Measurements from ENCODE around the gene MAP3K10. TPM values are rescaled to one million over a fixed set of nuclear protein-coding genes. Genes with fewer than 3 reads are reported as not detected.
"Not testable (repeated sequence)": the region's sequence is repeated elsewhere in the genome, so short reads cannot be mapped to it uniquely, and the experiment has no call there.

MAP3K10 gene
- total RNA-seq (10 to 100 TPM; 35.4 to 35.6 TPM), polyA plus RNA-seq (under 1 TPM; 0.15 to 0.58 (median 0.35) TPM), total RNA-seq (21.8 to 40.6 (median 27.5) reads per million in 6 experiments)

DNA sequence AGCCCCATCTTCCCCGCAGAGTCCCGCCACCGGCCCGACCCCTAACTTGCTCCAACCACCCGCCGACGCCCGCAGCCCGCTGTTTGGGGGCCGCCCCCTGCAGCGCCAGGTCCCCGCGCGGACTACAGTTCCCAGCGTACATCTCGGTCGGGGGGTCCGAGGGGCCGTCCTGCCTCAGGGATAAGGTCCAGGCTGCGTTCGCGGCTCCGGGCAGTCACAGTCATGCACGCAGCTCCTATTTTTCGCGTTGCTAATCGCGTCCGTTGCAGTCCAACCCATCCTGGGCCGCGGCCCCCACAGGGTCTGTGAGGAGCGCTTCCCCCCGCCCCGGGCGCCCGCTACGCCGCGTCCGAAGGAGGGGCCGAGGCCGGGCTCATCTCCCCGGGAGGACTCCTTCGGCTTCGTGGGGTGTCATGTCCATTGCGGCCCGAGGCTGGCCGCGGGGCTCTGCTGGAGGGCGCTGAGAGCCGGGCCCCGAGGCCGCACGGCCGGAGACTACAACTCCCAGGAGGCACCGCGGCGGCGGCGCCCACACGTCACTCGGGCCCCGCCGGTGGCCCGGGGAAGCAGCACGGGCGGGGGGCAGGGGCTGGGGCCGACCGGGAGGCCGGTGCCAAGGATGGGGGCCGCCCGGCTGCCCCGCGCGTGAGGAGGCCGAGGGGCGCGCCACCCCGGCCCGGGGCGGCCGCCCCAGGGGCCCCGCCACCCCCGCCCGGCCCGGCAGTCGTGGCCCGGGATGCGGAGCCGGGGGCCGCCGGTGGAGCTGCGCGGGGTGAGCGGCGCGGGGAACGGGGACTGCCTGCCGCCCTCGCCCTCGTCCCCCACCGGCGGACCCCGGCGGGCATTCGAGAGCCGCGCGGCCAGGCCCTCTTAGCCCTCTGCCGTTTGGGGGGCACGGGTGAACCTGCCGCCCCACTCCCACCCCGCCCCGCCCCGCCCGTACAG is at the start of gene MAP3K10:
Gene MAP3K10, plus strand, starts transcription at position 536 of the 945 bp plus-strand sequence. CDS start 606 bp downstream, outside the sequence.
- no peaks in the 10 kb centered on the region for H3K36me3 Mint-ChIP-seq
- ATAC-seq: peak; percentile 88 to 90
- POLR2A ChIA-PET: interaction anchor here (0.7 to 1.4 kb wide), 5 partner anchors 15 to 213 kb away, joined by 3 read pairs; no protein-coding TSS in a partner anchor

DNA sequence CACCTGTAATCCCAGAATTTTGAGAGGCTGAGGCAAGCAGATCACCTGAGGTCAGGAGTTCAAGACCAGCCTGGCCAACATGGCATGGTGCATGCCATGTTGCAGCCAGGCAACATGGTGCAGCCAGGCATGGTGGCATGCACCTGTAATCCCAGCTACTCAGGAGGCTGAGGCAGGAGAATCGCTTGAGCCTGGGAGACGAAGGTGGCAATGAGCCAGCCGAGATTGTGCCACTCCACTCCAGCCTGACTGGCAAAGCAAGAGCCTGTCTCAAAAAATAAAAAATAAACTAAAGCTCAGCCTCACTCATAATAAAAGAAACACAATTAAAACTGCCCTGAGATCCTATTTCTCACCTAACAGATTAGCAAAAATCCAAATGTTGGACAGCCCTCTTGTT is 49.7 kb upstream of the MAP3K10 start:
- H3K9me3 Mint-ChIP-seq: no peaks in the 10 kb centered on the region
- no peak for ATAC-seq
- peaks cover 0 to 4% (median under 1%) of the 10 kb centered on the region in 5 donors for H3K27me3 Mint-ChIP-seq
- DNase-seq: no peak
- H3K27ac Mint-ChIP-seq: peak overlapping the region in 1 of 10 donors; percentile 12
- H3K4me1 Mint-ChIP-seq: peaks cover 12 to 52% (median 38%) of the 10 kb centered on the region in 4 donors
- H3K4me3 Mint-ChIP-seq: no peak overlapping the region
- no peaks in the 10 kb centered on the region for H3K36me3 Mint-ChIP-seq
- POLR2A ChIA-PET: no interaction called here

More for the DNA sequence above, at the start of gene MAP3K10:
- Mint-ChIP-seq H3K27me3 (no peaks in the 10 kb centered on the region), H3K9me3 (no peaks in the 10 kb centered on the region), H3K4me1 (peaks cover 15 to 38% (median 31%) of the 10 kb centered on the region in 4 donors), H3K27ac (peak within 1 kb of the TSS; percentile 77 to 94 (median 90)), H3K4me3 (peak within 1 kb of the TSS; percentile 81 to 94 (median 88))
- DNase-seq: peak; percentile 51 to 82 (median 70)

DNA sequence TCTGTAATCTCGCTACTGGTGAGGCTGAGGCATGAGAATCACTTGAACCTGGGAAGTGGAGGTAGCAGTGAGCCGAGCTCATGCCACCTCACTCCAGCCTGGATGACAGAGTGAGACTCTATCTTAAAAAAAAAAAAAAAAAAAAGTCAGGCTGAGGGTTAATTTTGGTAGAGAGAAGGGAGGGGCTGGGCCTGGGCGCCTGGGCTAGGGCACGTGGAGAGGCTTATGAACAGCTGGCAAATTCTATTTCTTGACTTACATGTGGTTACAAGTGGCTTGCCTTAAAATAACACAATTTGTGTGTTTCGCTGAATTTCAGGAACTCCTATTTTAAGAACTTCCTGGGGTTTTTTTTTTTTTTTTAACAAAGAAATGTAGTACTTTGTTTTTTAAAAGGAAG is 47.6 kb upstream of the MAP3K10 start:
- Mint-ChIP-seq H3K36me3 (no peaks in the 10 kb centered on the region), H3K4me1 (peaks cover 16 to 68% (median 46%) of the 10 kb centered on the region in 4 donors)
- POLR2A ChIA-PET: interaction anchor here (0.6 to 0.9 kb wide), 11 partner anchors 48 to 1815 kb away, joined by 3 to 4 read pairs (median 3); partner anchors contain the start of gene AKT2

DNA sequence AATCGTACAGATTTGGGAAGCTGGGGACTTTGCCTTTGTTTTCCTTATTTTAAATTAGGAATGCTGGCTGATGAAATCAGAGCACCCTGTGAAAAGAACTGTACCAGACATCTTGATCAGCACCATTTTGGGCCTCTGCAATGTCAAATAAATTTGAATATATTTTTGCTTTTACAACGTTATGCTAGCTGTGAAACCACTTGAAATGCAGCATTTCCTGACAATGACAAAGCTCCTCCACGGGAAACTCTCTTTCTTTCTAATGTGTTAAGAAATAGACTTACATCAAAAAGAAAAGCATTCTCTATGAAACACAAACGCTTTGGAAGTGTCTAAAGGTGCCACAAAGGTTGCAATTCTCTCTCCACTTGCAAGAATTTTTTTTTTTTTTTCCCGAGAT is 47.1 kb upstream of the MAP3K10 start:
- ATAC-seq (peak; percentile 84 to 89), DNase-seq (peak in 5 of 10 donors; percentile 33 to 81 (median 68))
- peak overlapping the region; percentile 65 to 87 (median 82) for H3K4me3 Mint-ChIP-seq
- no peaks in the 10 kb centered on the region for H3K36me3 Mint-ChIP-seq
- peak overlapping the region in 9 of 10 donors; percentile 89 to 96 (median 92) for H3K27ac Mint-ChIP-seq
- peaks cover 16 to 68% (median 46%) of the 10 kb centered on the region in 4 donors for H3K4me1 Mint-ChIP-seq
- POLR2A ChIA-PET: interaction anchor here (0.7 to 0.9 kb wide), 6 partner anchors 60 to 1293 kb away, joined by 3 to 4 read pairs (median 3); partner anchors contain the start of gene AKT2
- no peaks in the 10 kb centered on the region for H3K9me3 Mint-ChIP-seq
- H3K27me3 Mint-ChIP-seq: no peaks in the 10 kb centered on the region

More for the DNA sequence above, 47.6 kb upstream of the MAP3K10 start:
- H3K27me3 Mint-ChIP-seq: no peaks in the 10 kb centered on the region
- peak overlapping the region; percentile 75 to 95 (median 89) for H3K27ac Mint-ChIP-seq
- DNase-seq: peak in 7 of 10 donors; percentile 24 to 48 (median 32)
- H3K4me3 Mint-ChIP-seq: peak overlapping the region; percentile 57 to 86 (median 72)
- H3K9me3 Mint-ChIP-seq: no peaks in the 10 kb centered on the region
- peak; percentile 56 to 73 for ATAC-seq

DNA sequence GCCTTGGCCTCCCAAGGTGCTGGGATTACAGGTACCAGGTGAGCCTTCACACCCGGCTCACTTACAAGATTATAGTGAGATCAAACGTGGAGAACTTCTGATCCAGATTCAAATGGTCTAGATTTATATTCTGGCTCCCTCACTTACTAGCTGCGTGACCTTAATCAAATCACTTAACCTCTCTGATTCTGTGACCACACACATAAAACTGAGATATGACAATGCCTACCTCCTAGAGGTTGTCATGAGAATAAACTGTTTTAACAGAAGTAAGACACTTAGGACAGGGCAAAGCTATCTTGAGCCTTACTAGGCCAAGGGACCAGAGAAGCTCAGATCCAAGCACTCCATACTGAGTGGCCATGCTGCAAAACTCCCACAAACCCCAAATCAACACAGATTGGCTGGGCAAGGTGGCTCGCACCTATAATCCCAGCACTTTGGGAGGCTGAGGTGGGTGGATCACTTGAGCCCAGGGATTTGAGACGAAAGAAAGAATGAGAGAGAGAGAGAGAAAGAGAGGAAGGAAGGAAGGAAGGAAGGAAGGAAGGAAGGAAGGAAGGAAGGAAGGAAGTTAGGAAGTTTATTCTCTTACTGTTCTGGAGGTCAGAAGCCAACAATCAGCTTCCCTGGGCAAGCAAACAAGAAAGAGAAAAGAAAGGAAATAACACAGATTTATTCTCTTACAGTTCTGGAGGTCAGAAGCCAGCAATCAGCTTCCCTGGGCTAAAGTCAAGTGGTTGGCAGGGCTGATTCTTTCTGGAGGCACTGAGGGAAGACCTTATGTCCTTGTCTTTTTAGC is 46.1 kb upstream of the MAP3K10 start:
- Mint-ChIP-seq H3K27ac (peak overlapping the region; percentile 4 to 92 (median 77)), H3K9me3 (no peaks in the 10 kb centered on the region), H3K4me1 (peaks cover 11 to 62% (median 40%) of the 10 kb centered on the region in 4 donors), H3K36me3 (no peaks in the 10 kb centered on the region), H3K27me3 (no peaks in the 10 kb centered on the region), H3K4me3 (peak overlapping the region in 9 of 10 donors; percentile 19 to 74 (median 48))
- no peak for ATAC-seq
- POLR2A ChIA-PET: interaction anchor here (0.8 kb wide), 1 partner anchor 39 kb away, joined by 4 read pairs; no protein-coding TSS in a partner anchor
- DNase-seq: no peak

DNA sequence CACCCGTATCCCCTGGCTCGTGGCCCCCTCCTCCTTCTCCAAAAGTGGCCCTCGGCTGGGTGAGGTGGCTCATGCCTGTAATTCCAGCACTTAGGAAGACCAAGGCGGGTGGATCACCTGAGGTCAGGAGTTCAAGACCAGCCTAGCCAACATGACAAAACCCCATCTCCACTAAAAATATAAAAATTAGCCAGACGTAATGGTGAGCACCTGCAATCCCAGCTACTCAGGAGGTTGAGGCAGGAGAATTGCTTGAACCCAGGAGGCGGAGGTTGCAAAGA is 45.5 kb upstream of the MAP3K10 start:
- H3K4me1 Mint-ChIP-seq: peaks cover 13 to 62% (median 40%) of the 10 kb centered on the region in 4 donors
- peak overlapping the region in 3 of 10 donors; percentile 34 to 52 (median 50) for H3K4me3 Mint-ChIP-seq

DNA sequence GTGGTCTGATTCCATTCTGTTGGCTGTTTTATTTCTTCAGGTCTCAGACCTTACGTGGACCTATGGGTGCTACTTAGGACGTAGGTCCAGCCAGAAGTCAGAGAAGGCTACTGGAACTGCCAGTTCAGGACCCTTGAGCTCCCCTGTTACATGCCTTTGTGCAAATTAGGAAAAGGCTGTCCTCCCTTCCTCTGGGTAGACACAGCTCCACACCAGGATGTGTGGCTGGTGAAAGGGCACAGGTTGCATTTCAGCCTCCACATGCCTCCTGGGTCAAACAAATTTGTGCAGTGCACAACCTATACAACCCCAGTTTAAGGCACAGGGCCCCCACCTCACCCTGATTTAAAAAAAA is 43.9 kb upstream of the MAP3K10 start:
- POLR2A ChIA-PET: no interaction called here
- Mint-ChIP-seq H3K27me3 (no peaks in the 10 kb centered on the region), H3K9me3 (no peaks in the 10 kb centered on the region), H3K4me3 (no peak overlapping the region), H3K27ac (peak overlapping the region in 1 of 10 donors; percentile 12), H3K4me1 (peaks cover 12 to 54% (median 39%) of the 10 kb centered on the region in 4 donors), H3K36me3 (no peaks in the 10 kb centered on the region)
- ATAC-seq: no peak
- no peak for DNase-seq

More for the DNA sequence above, 45.5 kb upstream of the MAP3K10 start:
- not testable (repeated sequence) for ATAC-seq, H3K9me3 Mint-ChIP-seq, H3K27me3 Mint-ChIP-seq, H3K36me3 Mint-ChIP-seq, DNase-seq
- POLR2A ChIA-PET: interaction anchor here (0.8 kb wide), 1 partner anchor 38 kb away, joined by 4 read pairs; no protein-coding TSS in a partner anchor
- peak overlapping the region in 3 of 10 donors; percentile 58 to 83 (median 77) for H3K27ac Mint-ChIP-seq

DNA sequence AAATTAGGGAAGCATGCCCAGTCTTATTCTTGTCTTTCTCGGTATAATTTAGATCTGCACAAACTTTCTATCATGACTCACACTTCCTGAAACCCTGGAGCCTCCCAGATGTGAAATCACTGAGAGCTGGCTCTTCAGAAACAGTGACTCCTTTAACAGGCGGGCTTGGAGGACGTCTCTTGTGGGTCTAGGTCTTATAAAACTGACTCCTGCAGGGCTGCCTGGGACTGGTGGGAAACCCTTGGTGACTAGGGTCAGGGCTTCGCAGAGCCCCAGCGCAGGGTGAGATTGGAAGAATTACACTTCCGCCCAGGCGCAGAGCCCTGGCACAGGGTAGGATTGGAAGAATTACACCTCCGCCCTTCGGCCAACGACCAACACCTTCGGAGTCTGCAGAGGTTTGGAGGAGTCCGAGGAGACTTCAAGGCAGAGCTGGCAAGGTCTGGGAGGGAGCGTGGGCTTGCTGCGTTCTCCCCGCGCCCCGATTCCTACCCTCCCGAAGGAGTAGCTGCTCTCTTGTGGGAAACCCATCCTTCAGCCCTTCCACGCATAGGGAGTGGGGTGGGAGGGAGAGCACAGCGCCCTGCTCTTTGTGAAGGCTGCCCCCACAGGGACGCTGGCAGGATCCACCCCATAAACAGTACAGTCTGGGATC is 43.4 kb upstream of the MAP3K10 start:
- peak overlapping the region in 1 of 10 donors; percentile 30 for H3K4me3 Mint-ChIP-seq
- POLR2A ChIA-PET: no interaction called here
- peak overlapping the region in 2 of 10 donors; percentile 12 to 44 for H3K27ac Mint-ChIP-seq

DNA sequence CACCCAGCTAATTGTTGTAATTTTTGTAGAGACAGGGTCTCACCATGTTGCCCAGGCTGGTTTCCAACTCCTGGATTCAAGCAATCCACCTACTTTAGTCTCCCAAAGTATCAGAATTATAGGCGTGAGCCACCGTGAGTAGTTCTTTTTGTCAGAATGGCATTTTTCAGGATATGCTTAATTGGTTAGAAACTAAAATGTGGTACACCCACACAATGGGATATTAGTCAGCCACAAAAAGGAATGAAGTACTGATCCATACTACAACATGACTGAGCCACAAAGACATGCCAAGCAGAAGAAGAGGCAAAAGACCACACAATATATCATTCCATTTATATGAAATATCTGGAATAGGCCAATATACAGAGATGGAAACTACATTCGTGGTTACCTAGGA is 41.7 kb upstream of the MAP3K10 start:
- no peak for ATAC-seq
- Mint-ChIP-seq H3K36me3 (no peaks in the 10 kb centered on the region), H3K4me1 (peaks cover 10 to 35% (median 24%) of the 10 kb centered on the region in 4 donors), H3K27ac (no peak overlapping the region), H3K4me3 (no peak overlapping the region), H3K9me3 (no peaks in the 10 kb centered on the region), H3K27me3 (no peaks in the 10 kb centered on the region)
- POLR2A ChIA-PET: no interaction called here
- DNase-seq: no peak

More for the DNA sequence above, 43.4 kb upstream of the MAP3K10 start:
- ATAC-seq (no peak), DNase-seq (no peak)
- peaks cover 10 to 49% (median 37%) of the 10 kb centered on the region in 4 donors for H3K4me1 Mint-ChIP-seq
- H3K36me3 Mint-ChIP-seq: no peaks in the 10 kb centered on the region
- H3K27me3 Mint-ChIP-seq: no peaks in the 10 kb centered on the region
- H3K9me3 Mint-ChIP-seq: no peaks in the 10 kb centered on the region

DNA sequence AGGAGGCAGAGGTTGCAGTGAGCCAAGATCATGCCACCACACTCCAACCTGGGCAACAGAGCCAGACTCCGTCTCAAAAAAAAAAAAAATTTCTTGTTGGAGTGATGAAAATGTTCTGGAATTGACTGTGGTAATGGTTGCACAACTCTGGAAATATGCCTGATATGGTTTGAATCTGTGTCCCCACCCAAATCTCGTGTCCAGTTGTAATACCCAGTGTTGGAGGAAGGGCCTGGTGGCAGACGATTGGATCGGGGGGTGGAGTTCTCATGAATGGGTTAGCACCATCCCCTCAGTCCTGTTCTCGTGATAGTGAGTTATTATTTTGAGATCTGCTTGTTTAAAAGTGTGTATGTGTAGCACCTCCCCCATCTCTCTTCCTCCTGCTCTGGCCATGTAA is 41.1 kb upstream of the MAP3K10 start:
- no peak for ATAC-seq
- no peaks in the 10 kb centered on the region for H3K9me3 Mint-ChIP-seq
- H3K4me1 Mint-ChIP-seq: peaks cover 6 to 31% (median 19%) of the 10 kb centered on the region in 4 donors
- no peak for DNase-seq
- no peak overlapping the region for H3K4me3 Mint-ChIP-seq
- H3K27me3 Mint-ChIP-seq: no peaks in the 10 kb centered on the region
- H3K36me3 Mint-ChIP-seq: no peaks in the 10 kb centered on the region
- H3K27ac Mint-ChIP-seq: peak overlapping the region in 1 of 10 donors; percentile 61
- POLR2A ChIA-PET: no interaction called here

DNA sequence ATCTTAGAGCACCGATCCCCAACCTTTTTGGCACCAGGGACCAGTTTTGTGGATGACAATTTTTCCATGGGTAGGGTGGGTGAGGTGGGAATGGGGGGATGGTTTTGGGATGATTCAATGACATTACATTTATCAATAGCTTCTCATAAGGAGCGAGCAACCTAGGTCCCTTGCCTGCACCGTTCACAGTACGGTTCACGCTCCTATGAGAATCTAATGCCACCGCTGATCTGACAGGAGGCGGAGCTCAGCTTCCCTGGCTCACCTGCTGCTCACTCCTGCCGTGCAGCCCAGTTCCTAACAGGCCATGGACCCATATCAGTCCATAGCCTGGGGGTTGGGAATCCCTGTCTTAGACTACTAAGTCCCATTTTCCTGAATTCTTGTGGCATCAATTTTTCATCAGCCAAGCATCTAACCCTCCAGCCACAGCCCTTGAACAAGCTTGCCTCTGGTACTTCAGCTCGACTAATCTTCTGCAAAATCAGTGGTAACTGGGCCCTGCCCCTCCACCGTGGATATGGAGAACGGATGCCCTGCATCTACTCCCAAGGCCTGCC is 37.0 kb upstream of the MAP3K10 start:
- Mint-ChIP-seq H3K27ac (peak overlapping the region in 1 of 10 donors; percentile 47), H3K4me1 (peaks cover 1 to 19% (median 9%) of the 10 kb centered on the region in 4 donors), H3K27me3 (no peaks in the 10 kb centered on the region), H3K9me3 (no peaks in the 10 kb centered on the region), H3K36me3 (no peaks in the 10 kb centered on the region), H3K4me3 (no peak overlapping the region)
- ATAC-seq (no peak), DNase-seq (no peak)
- POLR2A ChIA-PET: interaction anchor here (0.7 kb wide), 2 partner anchors 506 to 1443 kb away, joined by 3 to 6 read pairs; no protein-coding TSS in a partner anchor

Data from naive thymus-derived CD8-positive, alpha-beta T cell (primary cell).